Measurements from ENCODE around the gene FLT4.

GRCh38 chr5:180596115-180596667, 53.2 kb downstream of the FLT4 start:
- TF ChIP-seq CTCF (IDR thresholded peaks at IDR 0.05) (no peak), POLR2A (IDR thresholded peaks at IDR 0.05) (no peak), EP300 (IDR thresholded peaks at IDR 0.05) (no peak), POLR2AphosphoS5 (IDR thresholded peaks at IDR 0.05) (no peak)

Data from sigmoid colon (tissue), 4 donors.